Spleen (tissue), 11 donors: ENCODE measurements around the gene PLXNA1. TPM values are rescaled to one million over a fixed set of nuclear protein-coding genes. Genes with fewer than 3 reads are reported as not detected.

Experiments used
- DNase-seq: peaks from one replicate; pipeline ENCODE4 v3.0.0-alpha.2; 2020
- H3K27ac ChIP-seq, 8 donors: fragments of 200-600 bp; sonication (generic) in 7 of 8; 1 replicate in 4 of 8; 2 replicates in 4 of 8; pipeline versions ENCODE4 v1.5.0 to v1.8.0; 2016 to 2021; ENCODE audit warnings: inconsistent platforms in 4 of 8, mild to moderate bottlenecking in 4 of 8, moderate library complexity in 1 of 8
- H3K27me3 ChIP-seq, 7 donors: fragments of 200-600 bp; sonication (generic) in 6 of 7; replicated peaks in 1 of 7; 1 replicate in 4 of 7; 2 replicates in 3 of 7; pipeline versions ENCODE4 v1.5.0 to v1.8.0; 2016 to 2021; ENCODE audit warnings: inconsistent platforms in 3 of 7, mild to moderate bottlenecking in 1 of 7
- H3K36me3 ChIP-seq, 6 donors: fragments of 200-600 bp; sonication (generic) in 5 of 6; 1 replicate in 4 of 6; 2 replicates in 2 of 6; pipeline versions ENCODE4 v1.5.0 to v1.8.0; 2016 to 2021; ENCODE audit warnings: inconsistent platforms in 2 of 6
- H3K4me1 ChIP-seq, 6 donors: fragments of 200-600 bp; sonication (generic) in 5 of 6; 1 replicate in 3 of 6; 2 replicates in 3 of 6; pipeline versions ENCODE4 v1.5.0 to v1.8.0; 2016 to 2021; ENCODE audit warnings: inconsistent platforms in 3 of 6
- H3K4me3 ChIP-seq, 8 donors: fragments of 200-600 bp; sonication (generic) in 7 of 8; 1 replicate in 4 of 8; 2 replicates in 4 of 8; pipeline versions ENCODE4 v1.5.0 to v1.8.0; 2016 to 2021; ENCODE audit warnings: inconsistent platforms in 4 of 8, mild to moderate bottlenecking in 4 of 8, moderate library complexity in 2 of 8
- H3K9me3 ChIP-seq, 8 donors: fragments of 200-600 bp; sonication (generic) in 7 of 8; 1 replicate in 4 of 8; 2 replicates in 4 of 8; pipeline versions ENCODE4 v1.5.0 to v1.8.0; 2016 to 2021; ENCODE audit warnings: inconsistent platforms in 4 of 8
- POLR2A ChIP-seq, 3 donors: fragments of 450-650 bp; IDR thresholded peaks; one replicate each; pipeline ENCODE4 v1.5.1; 2017; ENCODE audit warnings: antibody characterized with exemption in 3 of 3, mild to moderate bottlenecking in 1 of 3
- POLR2AphosphoS5 ChIP-seq, 3 donors: sonication (generic); formaldehyde crosslinking; IDR thresholded peaks; one replicate each; pipeline ENCODE4 v1.5.1; 2017; ENCODE audit warnings: antibody characterized with exemption in 3 of 3
- WGBS, 5 donors: extraction: QIAGEN DNeasy Blood & Tissue Kit in 3 of 5; methylation state at CpG; one replicate each; pipeline versions ENCODE4 v1.1.5 to v1.1.7; 2013 to 2018; 5-methylcytosine and 5-hydroxymethylcytosine counted together
- intact Hi-C: fragments of 100-400 bp; cut with DNase I; formaldehyde crosslinking; loops from one replicate; pipeline ENCODE4 v1.15.0; 2023; ENCODE audit warnings: low total_unique reads
- polyA plus RNA-seq, 3 donors: library from polyadenylated mRNA; stranded (reverse); fragments of 200-250 nt; gene quantifications; one replicate each; pipeline ENCODE4 v1.2.1, GENCODE V29; 2013
- total RNA-seq, 7 donors: library from RNA; depleted of rRNA in 3 of 7; stranded (reverse); fragments of >200 nt in 3 of 7; fragmentation: NEBNext Ultra II Directional in 4 of 7; extraction: Animal tissue kit (Norgen Biotek cat#: 25700) in 4 of 7; gene quantifications; one replicate each; pipeline versions ENCODE4 v1.1.0 to v1.2.1, GENCODE V29; 2016 to 2021
- TF ChIP-seq, protein P1 (sequence below), 11 experiments: fragments of 200-600 bp in 7 of 11; fragments of 450-650 bp in 4 of 11; sonication (generic) in 4 of 11; IDR thresholded peaks in 8 of 11; conservative IDR thresholded peaks in 3 of 11; 1 replicate in 7 of 11; 2 replicates in 4 of 11; pipeline versions ENCODE4 v1.4.0 to v1.8.0; 2016 to 2021; ENCODE audit warnings: antibody characterized with exemption in 11 of 11, inconsistent platforms in 4 of 11, mild to moderate bottlenecking in 1 of 11
- donor health status: healthy with polysubstance abuse.
- donor health status: DM: no; HTN: no; CAD: no; lungs with moderate emphysema.
- donor health status: DM: no; HTN: no; CAD: no.
- donor health status: Bipolar disorder and iron deficiency.
- donor health status: healthy.
- donor health status: DM: no; HTN: no; CAD: no.
- donor health status: DM: yes; HTN: yes; CAD: no.

PLXNA1 gene
- total and polyA plus RNA-seq, 10 donors: 3.7 to 47.6 (median 31.0) TPM

DNA sequence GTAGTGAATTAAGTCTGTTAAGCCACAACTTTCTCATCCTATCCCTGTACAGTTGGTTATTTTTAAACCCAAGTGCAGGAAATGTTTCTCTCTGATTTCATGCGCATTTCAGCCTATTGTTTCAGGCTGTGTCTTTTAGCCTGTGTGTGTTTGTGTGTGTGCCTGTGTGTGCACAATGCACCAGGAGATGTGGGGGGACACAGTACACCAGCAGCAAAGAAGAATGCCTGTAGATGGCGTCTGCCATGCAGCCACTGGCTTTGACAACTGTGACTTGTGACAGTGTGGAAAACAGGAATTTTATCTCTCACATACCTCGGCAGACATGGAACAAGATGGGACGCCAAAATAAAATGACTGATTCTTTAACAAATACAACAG, 43.6 kb upstream of the PLXNA1 start:
- H3K4me1 ChIP-seq: peaks cover 8 to 53% (median 38%) of the 10 kb centered on the region in 6 donors
- peak; percentile 24 for DNase-seq
- H3K9me3 ChIP-seq: no peaks in the 10 kb centered on the region
- 70 to 76% (median 73%) methylated on average over 4 of the region's 4 CpGs for WGBS, 5 donors
- no peak overlapping the region for H3K4me3 ChIP-seq
- H3K27me3 ChIP-seq: no peaks in the 10 kb centered on the region
- intact Hi-C loops: no loop called here
- H3K27ac ChIP-seq: peak overlapping the region in 3 of 8 donors; percentile 2 to 40 (median 30)
- no peaks in the 10 kb centered on the region for H3K36me3 ChIP-seq
- TF ChIP-seq, protein P1, sequence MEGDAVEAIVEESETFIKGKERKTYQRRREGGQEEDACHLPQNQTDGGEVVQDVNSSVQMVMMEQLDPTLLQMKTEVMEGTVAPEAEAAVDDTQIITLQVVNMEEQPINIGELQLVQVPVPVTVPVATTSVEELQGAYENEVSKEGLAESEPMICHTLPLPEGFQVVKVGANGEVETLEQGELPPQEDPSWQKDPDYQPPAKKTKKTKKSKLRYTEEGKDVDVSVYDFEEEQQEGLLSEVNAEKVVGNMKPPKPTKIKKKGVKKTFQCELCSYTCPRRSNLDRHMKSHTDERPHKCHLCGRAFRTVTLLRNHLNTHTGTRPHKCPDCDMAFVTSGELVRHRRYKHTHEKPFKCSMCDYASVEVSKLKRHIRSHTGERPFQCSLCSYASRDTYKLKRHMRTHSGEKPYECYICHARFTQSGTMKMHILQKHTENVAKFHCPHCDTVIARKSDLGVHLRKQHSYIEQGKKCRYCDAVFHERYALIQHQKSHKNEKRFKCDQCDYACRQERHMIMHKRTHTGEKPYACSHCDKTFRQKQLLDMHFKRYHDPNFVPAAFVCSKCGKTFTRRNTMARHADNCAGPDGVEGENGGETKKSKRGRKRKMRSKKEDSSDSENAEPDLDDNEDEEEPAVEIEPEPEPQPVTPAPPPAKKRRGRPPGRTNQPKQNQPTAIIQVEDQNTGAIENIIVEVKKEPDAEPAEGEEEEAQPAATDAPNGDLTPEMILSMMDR (IDR thresholded peaks at IDR 0.05 in 8 of 11, conservative IDR thresholded peaks at IDR 0.05 in 3 of 11): no peak
- TF ChIP-seq POLR2A (IDR thresholded peaks at IDR 0.05) (no peak), POLR2AphosphoS5 (IDR thresholded peaks at IDR 0.05) (no peak)

DNA sequence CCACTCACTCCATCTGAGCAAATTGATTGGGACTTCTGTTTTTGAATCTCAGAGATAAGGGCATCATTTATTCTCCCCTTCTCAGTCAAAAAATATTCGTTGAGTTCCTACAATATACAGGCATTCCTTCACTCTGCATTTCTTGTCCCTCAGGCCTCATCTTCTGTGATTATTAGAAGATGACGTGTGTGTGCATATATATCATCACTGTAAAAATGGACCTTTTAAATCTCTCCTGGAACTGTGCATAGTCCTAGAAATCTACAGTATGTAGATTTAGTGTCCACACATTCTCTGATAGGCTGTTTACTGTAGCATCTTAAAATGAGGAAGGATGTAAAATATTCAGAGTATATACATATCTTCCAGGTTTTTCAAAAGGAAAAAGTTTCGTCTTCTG, 43.2 kb upstream of the PLXNA1 start:
- Histone ChIP-seq H3K4me3 (no peak overlapping the region), H3K27me3 (no peaks in the 10 kb centered on the region), H3K36me3 (no peaks in the 10 kb centered on the region), H3K9me3 (no peaks in the 10 kb centered on the region), H3K4me1 (peaks cover 8 to 51% (median 39%) of the 10 kb centered on the region in 6 donors), H3K27ac (no peak overlapping the region)
- WGBS, 5 donors: 82 to 89% (median 86%) methylated on average over 3 of the region's 3 CpGs
- TF ChIP-seq POLR2AphosphoS5 (IDR thresholded peaks at IDR 0.05): no peak
- no peak for TF ChIP-seq POLR2A (IDR thresholded peaks at IDR 0.05)
- TF ChIP-seq, protein P1 (IDR thresholded peaks at IDR 0.05 in 8 of 11, conservative IDR thresholded peaks at IDR 0.05 in 3 of 11): no peak
- DNase-seq: no peak
- intact Hi-C loops: no loop called here

DNA sequence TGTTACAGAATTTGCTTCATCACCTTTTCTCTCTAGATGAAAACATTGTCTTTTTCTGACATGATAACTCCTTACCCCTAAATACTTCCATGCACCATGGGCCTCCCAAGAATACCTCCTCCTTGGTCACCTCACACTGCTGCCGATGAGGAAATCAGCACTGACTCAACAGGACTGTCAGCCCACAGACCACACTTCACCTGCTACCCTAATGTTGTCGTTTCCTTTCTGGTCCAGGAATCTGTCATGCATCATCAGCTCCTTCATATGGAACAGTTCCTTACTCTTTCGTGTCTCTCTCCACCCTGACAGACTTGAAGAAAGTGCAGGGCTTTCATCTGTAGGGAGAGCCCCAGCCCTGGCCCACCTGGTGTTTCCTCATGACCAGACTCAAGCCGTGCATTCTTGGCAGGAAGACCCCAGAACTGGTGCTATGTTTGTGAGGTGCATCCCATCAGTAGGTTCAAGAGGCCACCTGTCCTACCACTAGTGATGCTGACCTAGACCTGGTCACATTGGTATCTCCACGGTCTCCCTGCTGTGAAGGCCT, 41.1 kb upstream of the PLXNA1 start:
- WGBS, 5 donors: 77 to 84% (median 81%) methylated on average over 5 of the region's 5 CpGs
- intact Hi-C loops: no loop called here
- H3K27ac ChIP-seq: no peak overlapping the region
- no peaks in the 10 kb centered on the region for H3K9me3 ChIP-seq
- H3K36me3 ChIP-seq: no peaks in the 10 kb centered on the region
- peak; percentile 58 for DNase-seq
- no peaks in the 10 kb centered on the region for H3K27me3 ChIP-seq
- H3K4me1 ChIP-seq: peaks cover 8 to 32% (median 29%) of the 10 kb centered on the region in 6 donors
- TF ChIP-seq POLR2A (IDR thresholded peaks at IDR 0.05) (no peak), POLR2AphosphoS5 (IDR thresholded peaks at IDR 0.05) (no peak)
- TF ChIP-seq, protein P1 (IDR thresholded peaks at IDR 0.05 in 8 of 11, conservative IDR thresholded peaks at IDR 0.05 in 3 of 11): no peak
- H3K4me3 ChIP-seq: no peak overlapping the region

DNA sequence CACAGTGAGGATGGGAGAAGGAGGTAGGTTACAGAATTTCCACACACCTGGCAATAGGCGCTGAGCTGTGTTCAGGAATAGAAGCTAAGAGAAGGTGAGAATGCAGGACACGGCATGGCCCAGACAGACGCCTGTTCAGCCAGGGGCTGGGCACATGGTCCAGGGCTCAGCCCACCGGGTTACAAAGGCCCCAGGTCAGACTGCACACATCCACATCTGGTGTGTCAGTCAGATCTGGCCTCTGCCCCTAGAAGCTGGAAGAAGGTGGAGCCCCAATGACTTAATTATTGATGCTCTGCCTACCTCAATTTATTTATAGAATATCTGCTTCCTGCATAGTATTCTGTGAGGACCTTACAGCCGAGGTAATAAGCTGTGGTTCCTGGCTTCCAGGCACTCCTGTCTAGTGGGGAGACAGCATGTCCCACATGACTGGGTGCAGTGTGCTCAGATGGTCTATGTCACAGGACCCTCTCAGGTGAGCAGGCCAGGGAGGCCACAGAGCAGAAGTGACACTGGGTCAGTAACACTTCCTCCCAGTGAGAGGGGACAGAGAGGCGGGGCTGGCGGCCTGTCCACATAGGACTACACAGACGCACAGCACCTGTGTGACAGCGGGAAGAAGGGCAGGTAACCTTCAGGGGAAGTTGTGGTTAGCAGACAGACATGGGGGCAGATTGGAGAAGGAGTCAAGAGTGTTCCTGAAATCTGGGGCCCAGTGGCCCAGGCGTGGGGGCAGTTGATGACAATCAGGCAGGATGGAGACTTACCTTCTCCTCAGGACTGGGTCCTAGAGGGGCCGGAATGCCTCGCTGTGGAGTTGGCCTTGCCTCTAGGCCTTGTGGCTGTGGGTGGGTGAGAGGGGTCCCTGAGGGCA, 38.6 kb upstream of the PLXNA1 start:
- Histone ChIP-seq H3K36me3 (peaks cover 0 to 13% (median 0%) of the 10 kb centered on the region in 6 donors), H3K9me3 (no peaks in the 10 kb centered on the region), H3K4me3 (no peak overlapping the region), H3K27ac (no peak overlapping the region), H3K4me1 (peaks cover 0 to 27% (median 8%) of the 10 kb centered on the region in 6 donors), H3K27me3 (no peaks in the 10 kb centered on the region)
- TF ChIP-seq, protein P1 (IDR thresholded peaks at IDR 0.05 in 8 of 11, conservative IDR thresholded peaks at IDR 0.05 in 3 of 11): no peak
- no peak for TF ChIP-seq POLR2A (IDR thresholded peaks at IDR 0.05)
- peak in 1 of 3 donors; percentile 13 for TF ChIP-seq POLR2AphosphoS5 (IDR thresholded peaks at IDR 0.05)
- 79 to 84% (median 81%) methylated on average over 12 of the region's 12 CpGs for WGBS, 5 donors
- intact Hi-C loops: no loop called here
- DNase-seq: peak; percentile 73
